Cerebellar cortex (tissue), 1 donor: ENCODE results near the gene TMEM245.

ENCODE experiments used
- DNase-seq: peaks from one replicate; pipeline ENCODE4 v3.0.0-alpha.2; 2015; ENCODE audit warnings: low spot score

TMEM245 gene

DNA sequence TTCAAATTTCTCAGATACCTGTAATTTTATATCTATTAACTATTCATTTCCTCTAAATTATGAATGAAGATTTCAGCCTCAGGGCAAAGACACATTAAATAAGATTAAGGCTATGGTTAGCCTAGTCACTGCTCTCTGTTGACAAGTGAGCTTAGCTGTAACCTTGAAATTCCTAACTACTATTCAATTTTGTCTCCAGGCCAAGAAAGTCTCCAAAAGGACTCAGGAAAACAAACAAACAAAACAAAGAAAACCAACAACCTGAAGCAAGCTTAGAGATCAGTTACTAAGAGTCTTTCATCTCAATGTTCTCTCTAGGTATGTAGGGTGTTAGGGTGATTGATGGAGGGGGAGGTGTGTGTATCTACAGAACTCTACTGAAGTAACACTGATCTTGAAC lies 96.9 kb downstream of the TMEM245 start:
- no peak for DNase-seq

DNA sequence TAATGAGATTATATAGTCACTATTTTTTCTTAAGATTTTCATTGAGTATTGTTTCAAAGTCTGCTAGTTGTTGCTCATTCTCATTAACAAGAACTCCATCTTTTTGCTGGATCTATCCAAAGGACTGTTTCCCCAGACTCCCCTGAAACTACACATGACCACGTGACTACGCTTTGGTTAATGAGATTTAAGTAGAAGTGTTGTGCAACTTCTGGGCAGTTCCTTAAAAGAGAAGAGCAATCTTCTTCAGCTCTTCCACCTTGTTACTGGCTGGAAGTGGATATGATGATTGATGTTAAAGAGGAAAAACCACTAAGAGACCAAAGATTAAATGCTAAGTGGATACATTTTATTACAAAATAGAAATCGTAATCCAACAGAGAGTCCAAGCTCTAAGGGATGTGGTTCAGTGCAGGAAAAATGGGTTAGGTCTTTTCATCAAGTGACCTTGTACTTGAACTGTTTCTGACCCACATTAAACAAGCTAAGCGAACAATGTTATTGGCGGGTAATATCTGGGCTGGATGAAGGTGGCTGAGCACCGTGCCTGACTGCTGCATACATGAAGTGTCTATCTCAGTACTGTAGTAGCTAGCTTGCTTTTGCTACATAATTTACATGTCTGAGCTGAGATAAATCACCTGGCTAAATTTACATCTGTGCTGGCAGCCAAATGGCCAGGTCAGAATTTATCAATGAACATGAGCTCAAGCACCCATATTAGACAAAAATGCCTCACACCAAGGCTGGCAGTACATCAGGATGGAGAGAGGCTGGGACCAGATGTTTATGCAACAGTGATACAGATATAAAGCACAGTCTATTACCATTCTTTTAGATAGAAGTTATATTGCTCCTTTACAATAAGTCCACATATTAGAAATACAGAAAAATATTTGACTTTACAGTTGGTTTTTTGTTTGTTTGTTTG lies 98.9 kb downstream of the TMEM245 start:
- DNase-seq: no peak

DNA sequence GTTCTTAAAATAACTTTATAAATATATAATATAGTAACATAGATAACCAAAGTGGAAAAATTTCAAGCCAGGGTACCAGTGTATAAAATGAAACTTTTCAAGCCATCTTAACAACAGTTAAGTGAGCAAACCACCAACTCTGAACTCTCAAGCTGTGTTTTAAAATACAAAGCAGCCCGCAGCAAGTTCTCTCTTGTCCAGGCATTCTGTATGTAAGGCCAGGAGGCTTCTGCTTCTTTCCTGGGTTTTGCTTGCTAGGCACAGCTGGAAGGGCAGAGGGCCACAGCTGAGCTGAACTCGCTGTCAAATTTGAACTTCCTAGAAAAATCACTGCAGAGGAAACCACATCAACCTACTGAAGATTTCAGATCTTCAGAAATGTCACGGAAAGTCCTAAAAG lies 99.6 kb downstream of the TMEM245 start:
- DNase-seq: no peak

DNA sequence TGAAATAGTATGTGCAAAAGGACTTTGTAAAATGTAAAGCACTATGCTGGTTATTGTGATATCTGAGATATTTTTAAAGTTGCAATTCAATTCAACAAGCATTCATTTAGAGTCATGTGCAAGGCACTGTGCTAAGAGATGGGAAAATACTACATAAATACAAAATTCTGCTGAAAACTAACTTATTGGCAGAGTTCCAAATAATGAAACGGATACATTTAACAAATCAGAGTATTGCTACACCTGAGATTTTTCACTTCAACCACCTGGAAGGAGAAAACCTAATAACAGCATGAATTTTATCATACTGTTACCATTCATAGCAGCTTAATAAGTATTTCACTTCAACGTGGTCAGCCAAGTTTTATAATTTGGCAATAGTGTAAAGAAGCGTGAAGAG lies 100.3 kb downstream of the TMEM245 start:
- DNase-seq: no peak

DNA sequence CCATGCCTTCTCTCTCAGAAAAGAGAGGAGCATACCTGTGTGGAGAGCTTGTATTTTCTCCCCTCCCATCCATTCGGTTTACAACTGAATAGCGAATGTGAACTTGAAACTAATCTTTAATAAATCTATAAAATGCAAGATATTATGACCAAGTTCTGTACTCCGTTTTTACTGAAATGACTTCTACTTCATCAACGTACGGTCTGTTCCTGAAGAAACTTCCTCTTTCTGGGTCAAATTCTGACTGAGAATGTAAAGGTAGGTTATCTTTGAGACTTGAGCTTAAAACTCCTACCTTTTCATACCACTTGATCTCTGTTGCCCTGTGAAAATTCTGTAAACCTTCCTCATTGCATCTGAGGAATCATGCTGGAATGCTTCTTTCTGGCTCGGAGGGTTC lies 102.3 kb downstream of the TMEM245 start:
- no peak for DNase-seq

DNA sequence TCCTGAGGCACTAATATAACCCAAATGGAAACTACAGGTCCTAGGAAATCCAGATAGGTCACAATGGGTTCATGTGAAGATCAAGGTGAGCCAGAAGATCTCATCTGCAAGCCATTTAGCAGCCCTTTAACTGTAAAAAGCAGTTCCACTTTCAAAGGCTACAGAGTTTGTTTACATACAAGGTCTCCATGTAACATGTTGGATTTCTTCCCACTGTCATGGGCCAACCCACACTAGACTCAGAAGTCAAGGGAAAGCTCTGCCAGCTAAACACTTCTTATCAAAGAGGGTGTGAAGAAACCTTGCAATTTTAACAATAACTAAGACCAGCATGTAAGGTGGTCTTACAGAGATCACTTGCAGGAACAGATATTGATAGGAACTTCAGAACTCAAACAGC lies 102.7 kb downstream of the TMEM245 start:
- no peak for DNase-seq

DNA sequence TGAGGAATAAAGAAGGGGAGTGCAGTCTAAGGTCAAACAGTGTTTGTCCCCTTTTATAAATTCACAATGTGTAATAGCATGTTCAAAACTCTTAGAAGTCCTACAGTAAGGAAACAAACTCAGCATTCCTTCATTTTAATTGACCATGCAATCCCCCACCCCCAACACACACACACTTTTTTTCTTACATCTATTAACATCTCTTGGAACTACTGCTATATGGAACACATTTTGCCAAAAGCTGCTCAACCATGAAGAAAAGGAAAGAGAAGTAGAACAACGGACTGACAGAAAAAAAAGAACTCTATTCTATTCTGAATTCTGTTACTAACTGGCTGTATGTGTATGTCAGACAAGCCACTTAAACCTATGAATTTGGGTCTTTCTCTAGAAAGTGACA lies 103.6 kb downstream of the TMEM245 start:
- no peak for DNase-seq

DNA sequence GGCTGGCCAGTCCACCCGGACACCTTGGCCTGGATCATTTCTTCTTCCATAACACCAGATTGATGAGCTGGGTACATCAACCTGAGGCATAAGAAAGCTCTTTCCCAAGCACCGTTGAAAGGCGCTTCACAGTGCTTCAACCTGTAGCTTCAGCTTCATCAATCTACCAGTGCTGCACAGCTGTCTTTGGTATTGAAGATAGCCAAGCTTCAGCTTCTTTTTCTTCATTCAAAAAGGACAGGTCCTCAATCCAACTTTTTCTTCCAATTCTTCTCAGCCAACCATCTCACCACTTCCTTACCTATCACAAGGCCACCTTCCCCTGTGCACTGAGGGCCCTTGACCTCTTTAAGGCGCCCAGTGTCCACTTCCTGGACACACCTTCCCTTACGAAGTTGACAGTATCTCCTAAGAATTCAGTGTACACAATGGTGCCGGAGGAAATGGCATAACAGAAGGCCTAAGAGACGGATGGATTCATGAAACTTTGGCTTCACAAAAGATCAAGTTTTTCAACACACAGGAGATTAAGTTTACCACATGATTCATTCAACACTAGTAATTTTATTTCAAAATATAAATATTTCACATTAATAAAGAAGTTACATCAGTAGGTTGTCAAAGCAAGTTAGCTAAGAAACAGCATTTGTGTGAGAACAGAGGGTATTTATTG lies 105.0 kb downstream of the TMEM245 start:
- no peak for DNase-seq

DNA sequence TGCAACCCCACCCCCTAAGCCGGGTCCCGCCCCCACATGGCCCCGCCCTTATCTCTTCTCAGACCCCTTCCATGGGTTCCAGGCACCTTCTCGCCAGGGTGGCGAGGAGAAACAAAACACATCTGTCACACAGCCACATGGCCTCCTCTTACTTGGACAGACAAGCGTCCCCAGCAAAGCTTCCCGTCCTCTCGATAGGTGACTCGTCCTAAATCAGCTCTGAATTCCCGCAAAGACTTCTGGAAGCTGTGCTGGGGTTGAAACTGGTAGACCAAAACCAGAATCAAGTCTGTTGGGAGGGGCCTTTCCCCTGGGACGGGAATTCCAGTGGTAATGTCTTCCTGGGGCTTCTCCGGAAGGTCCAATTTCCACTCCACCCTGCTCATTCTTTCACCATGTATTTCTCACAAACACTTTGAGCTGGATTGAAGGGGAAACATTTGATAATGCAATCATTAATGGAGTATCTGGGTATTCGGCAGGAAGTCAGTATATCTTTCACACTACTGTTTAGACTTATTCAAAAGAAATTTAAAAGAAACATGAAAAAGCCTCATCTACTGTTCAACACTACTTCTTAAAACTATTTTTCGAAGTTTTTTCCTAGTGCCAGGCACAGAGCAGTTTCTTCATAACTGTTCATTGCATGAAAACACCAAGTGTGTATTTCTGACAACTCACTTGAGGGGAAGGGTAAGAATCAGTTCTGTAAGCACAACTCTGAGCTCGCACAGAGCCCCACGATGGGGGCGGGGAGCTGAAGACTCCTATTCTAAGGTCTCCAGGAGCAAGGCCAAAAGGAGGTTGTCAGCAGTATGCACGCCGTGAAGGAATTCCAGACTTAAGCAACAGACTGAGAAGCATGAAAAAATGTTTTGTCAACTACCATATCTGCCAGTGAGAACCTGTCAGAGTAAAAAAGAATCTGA lies 105.8 kb downstream of the TMEM245 start:
- peak; percentile 85 for DNase-seq

DNA sequence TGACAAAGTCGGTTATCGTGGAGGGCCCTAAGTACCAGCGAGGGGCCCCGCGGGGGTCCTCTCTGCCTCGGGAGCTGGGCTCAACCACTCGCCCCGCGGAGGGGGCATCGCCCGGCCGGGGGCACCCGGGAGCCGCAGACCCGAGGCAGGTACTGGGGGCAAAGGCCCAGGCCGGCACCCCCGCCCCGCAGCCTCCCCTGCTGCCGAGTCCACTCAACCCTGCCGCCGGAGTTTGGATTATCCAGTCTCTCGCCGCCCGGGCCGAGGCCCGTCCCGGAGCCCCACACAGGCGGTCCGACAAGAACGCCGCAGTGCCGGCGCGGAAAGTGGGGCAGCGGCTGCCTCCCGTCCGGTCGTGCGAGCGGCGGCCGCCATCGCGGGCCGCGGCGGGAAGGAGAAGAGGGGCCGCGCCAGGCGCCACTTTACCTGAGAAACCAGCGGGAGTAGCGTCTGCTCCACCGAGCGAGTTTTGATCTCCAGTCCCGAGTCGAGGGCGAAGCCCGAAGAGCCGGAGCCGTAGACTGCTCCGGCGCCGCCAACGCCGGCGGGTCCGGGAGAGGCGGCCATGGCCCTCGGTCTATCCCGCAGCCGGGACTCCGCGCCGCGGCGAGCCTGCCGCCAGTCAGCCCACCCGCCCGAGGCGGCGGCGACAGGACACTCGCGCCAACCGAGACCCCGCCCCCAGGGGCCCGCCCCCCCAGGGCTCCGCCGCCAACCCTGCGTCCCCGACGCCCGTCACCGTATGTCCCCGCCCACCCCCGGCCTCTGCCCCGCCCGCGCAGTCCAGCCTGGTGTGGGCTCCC lies 106.7 kb downstream of the TMEM245 start, which contains the start of gene CTNNAL1:
TSS of gene CTNNAL1 (minus strand) at position 624 of the 803 bp plus-strand sequence. CDS start at position 567, 57 bp downstream.
- DNase-seq: no peak

DNA sequence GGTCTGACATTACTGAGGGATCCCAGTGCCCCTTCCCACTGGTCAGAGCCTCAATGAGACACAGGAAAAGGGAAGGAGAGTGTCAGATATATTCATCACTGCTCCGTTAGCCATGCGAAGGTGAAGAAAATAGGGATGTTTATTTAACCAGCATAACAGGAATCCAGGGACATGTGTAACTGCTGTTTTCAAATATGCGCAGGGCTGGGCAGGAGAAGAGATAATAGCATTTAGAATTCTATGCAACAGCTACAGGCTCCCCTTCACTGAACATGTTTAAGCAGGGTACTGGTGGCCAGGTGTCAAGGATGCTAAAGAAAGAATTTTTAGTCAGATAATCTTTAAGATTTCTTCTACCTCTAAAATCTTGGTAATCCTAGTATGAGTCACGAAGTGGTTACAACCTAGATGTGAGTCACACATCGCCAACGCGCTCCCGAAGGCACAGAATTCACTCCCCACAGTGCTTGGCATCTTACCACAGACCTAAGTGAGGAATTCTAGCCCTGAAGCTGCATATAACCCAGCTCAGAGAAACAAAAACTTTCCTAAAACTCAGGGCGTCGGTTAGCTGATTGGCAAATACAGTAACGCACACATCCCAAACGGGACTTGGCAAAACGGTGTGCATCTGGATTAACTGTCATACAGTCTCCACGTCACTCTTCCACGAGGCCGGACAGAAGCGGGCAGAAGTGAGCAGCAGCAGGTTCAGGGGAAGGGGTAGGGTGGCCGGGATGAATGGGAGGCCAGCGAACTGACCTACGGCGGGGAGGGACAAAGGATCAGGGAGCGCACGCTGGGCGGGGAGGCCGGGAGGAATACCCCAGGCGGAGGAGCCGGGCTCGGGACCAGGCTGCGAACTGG lies 107.5 kb downstream of the TMEM245 start:
- DNase-seq: peak; percentile 36

DNA sequence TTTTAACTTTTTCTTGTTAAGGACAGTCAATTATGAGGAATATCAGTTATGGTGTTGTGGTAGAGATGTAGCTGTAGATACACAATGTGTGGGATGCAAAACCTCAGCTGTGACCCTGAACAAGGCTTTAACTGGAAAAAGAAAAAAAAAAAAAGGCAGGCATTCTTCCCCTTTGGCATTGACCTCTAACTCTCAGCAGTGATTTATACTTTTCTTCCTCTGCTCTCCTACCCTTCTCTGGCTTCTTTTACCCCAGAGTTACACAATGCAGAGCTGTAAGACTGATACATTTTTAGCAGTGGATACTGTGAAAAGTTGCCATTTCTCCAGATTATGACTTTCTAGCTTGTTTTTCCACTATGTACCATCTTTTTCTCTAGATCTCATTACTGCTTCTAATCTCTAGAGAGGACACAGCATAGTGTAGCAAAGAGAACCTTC lies 108.5 kb downstream of the TMEM245 start:
- DNase-seq: no peak

DNA sequence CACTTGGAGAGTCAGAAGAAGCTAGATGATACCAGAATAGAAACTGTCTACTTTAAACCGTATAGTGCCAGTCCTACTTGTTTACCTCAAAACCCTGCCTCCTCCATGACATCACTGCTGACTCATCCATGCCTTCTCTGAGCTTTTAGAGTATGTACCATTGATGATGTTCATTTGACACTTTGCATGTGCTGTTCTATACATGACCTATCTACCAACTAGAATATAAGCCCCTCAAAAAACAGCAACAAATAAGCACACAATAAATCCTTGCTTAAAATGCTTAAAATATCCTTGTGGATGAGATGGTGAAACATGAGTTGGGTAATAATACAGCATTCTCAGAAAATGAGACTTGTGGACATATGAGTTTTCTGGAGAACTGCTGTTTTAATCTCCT lies 109.0 kb downstream of the TMEM245 start:
- no peak for DNase-seq

DNA sequence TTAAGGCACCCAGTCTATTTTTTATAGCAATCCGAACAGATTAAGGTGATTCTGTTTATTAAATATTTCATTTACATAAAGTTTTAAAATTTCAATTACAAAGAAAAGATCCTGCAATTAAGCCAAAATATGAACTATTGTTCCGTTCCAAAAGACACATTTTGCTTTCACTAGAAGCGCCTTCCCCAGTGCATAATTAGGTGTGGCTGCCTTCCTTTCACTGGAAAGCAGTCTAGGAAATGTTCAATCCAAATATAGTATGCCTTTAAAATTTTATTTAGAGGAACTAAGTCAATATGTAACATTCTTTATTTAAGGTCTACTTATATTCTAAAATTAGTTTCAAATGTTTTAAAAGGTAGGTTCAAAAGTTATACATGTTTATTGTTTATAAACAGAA lies 114.1 kb downstream of the TMEM245 start:
- no peak for DNase-seq

DNA sequence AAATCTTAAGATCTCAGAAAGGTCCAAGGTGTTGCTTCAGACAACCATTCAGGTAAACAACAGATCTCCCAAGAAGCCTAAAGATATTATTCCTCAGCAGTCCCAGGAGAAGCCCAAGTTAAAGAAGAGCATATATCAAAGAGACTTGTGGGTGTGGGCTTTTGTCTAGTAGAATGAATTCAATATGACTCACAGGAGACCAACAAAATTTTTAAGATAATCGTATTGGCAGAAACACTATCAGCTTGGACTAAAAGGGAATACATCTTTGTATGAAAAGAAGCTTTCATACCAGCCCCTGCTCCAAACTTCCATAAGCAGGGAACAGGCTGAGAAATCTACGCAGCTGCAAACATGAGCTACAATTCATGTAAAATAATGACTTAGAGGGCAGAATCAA lies 116.6 kb downstream of the TMEM245 start:
- DNase-seq: no peak

DNA sequence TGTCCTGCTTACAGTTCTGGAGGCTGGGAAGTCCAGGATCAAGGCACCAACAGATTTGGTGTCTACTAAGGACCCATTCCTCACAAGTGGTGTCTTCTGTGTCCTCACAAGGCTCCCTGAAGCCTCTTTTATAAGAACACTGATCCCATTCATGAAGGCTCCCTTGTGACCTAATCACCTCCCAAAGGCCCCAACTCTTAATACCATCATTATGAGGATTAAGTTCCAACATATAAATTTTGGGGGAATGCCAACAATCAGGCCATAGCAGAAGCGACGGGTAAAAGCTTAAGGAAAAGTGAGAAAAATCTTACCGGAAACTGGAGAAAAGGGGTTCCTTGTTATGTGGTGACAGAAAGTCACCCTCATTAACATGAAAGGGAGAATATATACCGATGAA lies 117.6 kb downstream of the TMEM245 start:
- DNase-seq: no peak

DNA sequence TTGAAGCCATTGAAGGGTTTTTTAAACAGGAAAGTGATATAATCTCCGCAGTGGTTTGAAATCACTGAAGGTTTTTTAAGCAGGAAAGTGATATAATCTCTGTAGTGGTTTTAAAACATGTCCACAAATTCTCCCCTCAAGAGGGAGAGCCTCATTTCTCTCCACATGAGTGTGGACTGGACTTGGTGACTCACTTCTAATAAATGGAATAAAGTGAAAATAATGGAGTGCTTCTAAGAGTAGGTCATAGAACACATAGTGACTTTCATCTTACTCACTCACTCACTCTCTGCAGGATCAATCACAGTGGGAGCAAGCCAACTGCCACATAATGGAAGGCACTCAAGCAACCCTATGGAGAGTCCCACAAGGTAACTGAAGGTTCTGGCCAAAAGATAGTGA lies 118.5 kb downstream of the TMEM245 start:
- DNase-seq: no peak

DNA sequence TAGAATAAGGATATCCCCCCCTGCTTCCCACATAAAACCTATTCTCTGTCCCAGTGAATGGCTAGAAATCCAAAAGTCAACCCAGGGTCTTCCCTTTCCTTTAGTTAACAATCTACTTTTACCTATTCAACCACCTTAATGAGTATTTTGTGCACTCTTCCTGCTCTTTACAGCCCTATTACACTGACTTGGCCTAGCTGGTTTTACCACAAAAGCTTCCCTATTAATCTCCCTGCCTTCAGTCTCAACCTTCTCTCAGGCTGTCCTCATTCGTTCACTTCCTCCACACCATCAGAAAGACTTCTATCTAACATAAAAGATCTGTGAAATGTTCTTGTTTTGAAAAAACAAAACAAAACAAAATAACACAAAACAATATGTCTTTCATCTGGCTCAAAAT lies 122.6 kb downstream of the TMEM245 start:
- DNase-seq: no peak

DNA sequence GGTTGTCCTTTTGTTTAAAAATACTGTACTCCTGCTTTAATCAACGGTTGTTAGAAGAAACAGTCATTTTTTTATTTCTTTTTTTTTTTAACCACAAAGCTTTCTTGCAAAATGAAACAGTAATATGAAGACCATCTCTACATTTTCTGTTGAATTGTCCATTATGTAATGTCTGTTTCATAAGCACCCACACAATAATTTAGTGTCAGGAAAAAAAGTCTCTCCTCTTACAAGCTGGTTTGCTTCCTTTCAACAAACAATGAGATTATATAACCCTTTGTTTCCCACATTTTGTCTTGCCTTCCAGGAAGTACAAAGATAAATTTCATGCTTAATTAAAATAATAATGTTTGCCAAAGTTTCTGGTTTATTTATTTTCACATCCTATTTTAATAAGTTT lies 123.1 kb downstream of the TMEM245 start:
- DNase-seq: no peak

DNA sequence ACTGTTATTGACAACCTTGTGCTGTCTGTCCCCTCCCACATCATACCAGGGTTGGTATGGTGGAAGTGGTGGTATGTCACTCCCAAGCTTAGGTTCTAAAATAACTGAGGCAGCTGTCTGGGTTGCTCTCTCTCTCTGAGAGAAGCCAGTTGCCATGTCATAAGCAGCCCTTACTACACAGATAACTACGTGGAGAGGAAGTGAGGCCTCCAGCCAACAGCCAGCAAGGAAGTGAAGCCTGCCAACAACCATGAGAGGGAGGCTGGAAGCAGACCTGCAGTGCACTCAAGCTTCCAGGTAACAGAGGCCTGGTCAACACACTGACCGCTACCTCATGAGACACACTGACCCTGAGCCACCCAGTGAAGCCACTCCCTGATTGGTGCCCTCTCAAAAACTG lies 125.1 kb downstream of the TMEM245 start:
- DNase-seq: no peak
